Activated CD8-positive, alpha-beta T cell treated with anti-CD3 and anti-CD28 coated beads for 36 hours (primary cell): Measurements from ENCODE around the gene ST3GAL3. TPM values are rescaled to one million over a fixed set of nuclear protein-coding genes. Genes with fewer than 3 reads are reported as not detected.

Experiments used
- ATAC-seq: fragments of 200-7000 bp; cut with Tn5 transposase; one replicate; pipeline ENCODE4 v1.10.0; 2021; ENCODE audit warnings: mild to moderate bottlenecking, moderate library complexity
- CTCF ChIA-PET: fragments of 350-600 bp; sonication (Branson Sonifier 250); formaldehyde crosslinking; loops from one replicate; lab custom pipeline; 2021; ENCODE audit warnings: antibody characterized with exemption; lab: Charles Lee
- POLR2A ChIA-PET: fragments of 350-600 bp; sonication (Branson Sonifier 250); formaldehyde crosslinking; loops from one replicate; lab custom pipeline; 2021; ENCODE audit warnings: antibody characterized with exemption; lab: Charles Lee
- DNase-seq: peaks from one replicate; pipeline ENCODE4 v3.0.0-alpha.2; 2020
- H3K27ac Mint-ChIP-seq: one replicate; pipeline ENCODE4 v1.8.0; 2021; ENCODE audit warnings: mild to moderate bottlenecking, mixed read lengths
- H3K27me3 Mint-ChIP-seq: one replicate; pipeline ENCODE4 v1.8.0; 2021; ENCODE audit warnings: mixed read lengths
- H3K36me3 Mint-ChIP-seq: one replicate; pipeline ENCODE4 v1.8.0; 2021; ENCODE audit warnings: low read depth, mixed read lengths
- H3K4me1 Mint-ChIP-seq: one replicate; pipeline ENCODE4 v1.8.0; 2021; ENCODE audit warnings: low read depth, mixed read lengths
- H3K4me3 Mint-ChIP-seq: one replicate; pipeline ENCODE4 v1.8.0; 2021; ENCODE audit warnings: mild to moderate bottlenecking, moderate library complexity, mixed read lengths
- H3K9me3 Mint-ChIP-seq: one replicate; pipeline ENCODE4 v1.8.0; 2021; ENCODE audit warnings: mixed read lengths
- CTCF ChIP-seq: fragments of 200-600 bp; IDR thresholded peaks from one replicate; pipeline ENCODE4 v1.8.0; 2022; ENCODE audit warnings: antibody characterized with exemption, mild to moderate bottlenecking
- intact Hi-C: fragments of 100-400 bp; cut with micrococcal nuclease; formaldehyde crosslinking; loops from one replicate; pipeline ENCODE4 v1.10.0; 2022
- microRNA-seq: library from miRNA; unstranded; fragments of <30 nt; microRNA quantifications from one replicate; pipeline ENCODE4 v1.2.0, GENCODE V29; 2022; ENCODE audit warnings: borderline microRNAs expressed, borderline replicate concordance
- total RNA-seq, 2 experiments: library from RNA; stranded (reverse); gene quantifications; one replicate each; pipeline ENCODE4 v1.2.3, GENCODE V29; 2021

The ST3GAL3 gene
- total RNA-seq, 2 experiments from 2014 or later = 14.5 to 20.0 TPM

GRCh38 chr1:43979261-43979527 lies 271.9 kb downstream of the ST3GAL3 start:
- Mint-ChIP-seq H3K36me3 (peaks cover 40% of the 10 kb centered on the region), H3K4me3 (no peak overlapping the region), H3K27ac (no peak overlapping the region), H3K27me3 (no peaks in the 10 kb centered on the region), H3K4me1 (peaks cover 38% of the 10 kb centered on the region), H3K9me3 (no peaks in the 10 kb centered on the region)
- intact Hi-C loops = no loop called here
- no peak for TF ChIP-seq CTCF
- ChIA-PET CTCF (no interaction called here), POLR2A (interaction anchor here (1.2 kb wide), 1 partner anchor 30 kb away, joined by 4 read pairs; no protein-coding TSS in a partner anchor)
- ATAC-seq (no peak), DNase-seq (no peak)

- intact Hi-C loops = no loop called here
These were observed 272.4 kb downstream of the ST3GAL3 start for GRCh38 chr1:43979528-43980254.

GRCh38 chr1:43980255-43981134 lies 273.2 kb downstream of the ST3GAL3 start:
- no peak overlapping the region for H3K27ac Mint-ChIP-seq
- CTCF ChIA-PET = interaction anchor here (0.8 kb wide), 1 partner anchor 23 kb away, joined by 3 read pairs; no protein-coding TSS in a partner anchor
- DNase-seq (no peak), ATAC-seq (no peak)
- peak overlapping the region; percentile 86 for H3K4me3 Mint-ChIP-seq
- TF ChIP-seq CTCF = no peak
- H3K36me3 Mint-ChIP-seq = peaks cover 42% of the 10 kb centered on the region
- intact Hi-C loops = no loop called here
- peaks cover 36% of the 10 kb centered on the region for H3K4me1 Mint-ChIP-seq
- H3K27me3 Mint-ChIP-seq = no peaks in the 10 kb centered on the region
- no peaks in the 10 kb centered on the region for H3K9me3 Mint-ChIP-seq
- POLR2A ChIA-PET = interaction anchor here (1.2 kb wide), 1 partner anchor 32 kb away, joined by 4 read pairs; no protein-coding TSS in a partner anchor

More at GRCh38 chr1:43979528-43980254, 272.4 kb downstream of the ST3GAL3 start:
- ChIA-PET POLR2A (interaction anchor here (1.2 kb wide), 1 partner anchor 31 kb away, joined by 4 read pairs; no protein-coding TSS in a partner anchor), CTCF (no interaction called here)
- Mint-ChIP-seq H3K36me3 (peaks cover 40% of the 10 kb centered on the region), H3K4me3 (peak overlapping the region; percentile 86), H3K4me1 (peaks cover 36% of the 10 kb centered on the region), H3K27ac (peak overlapping the region; percentile 80), H3K27me3 (no peaks in the 10 kb centered on the region), H3K9me3 (no peaks in the 10 kb centered on the region)
- DNase-seq (peak; percentile 48), ATAC-seq (no peak)
- TF ChIP-seq CTCF = no peak

Small RNA genes within 50 kb of the gene (microRNA-seq; reads per million reads assigned to microRNA genes)
- not detected for gene MIR6079

Other genes starting within 250 kb of the ST3GAL3 start
- 1 to 10 TPM; 3.8 to 4.5 TPM for gene PTPRF, start 176.7 kb upstream of the ST3GAL3 start, total RNA-seq
- 10 to 100 TPM; 31.0 to 34.0 TPM for gene KDM4A, start 57.4 kb upstream of the ST3GAL3 start, total RNA-seq
- gene ARTN, start 226.3 kb downstream of the ST3GAL3 start, total RNA-seq = under 1 TPM; 0.36 to 0.68 TPM
- gene IPO13, start 239.4 kb downstream of the ST3GAL3 start, total RNA-seq = 10 to 100 TPM; 16.2 to 16.5 TPM